Pancreas (tissue), 10 donors: ENCODE results near the gene CELF2. TPM values are rescaled to one million over a fixed set of nuclear protein-coding genes. Genes with fewer than 3 reads are reported as not detected.
"Not testable (repeated sequence)": the region's sequence is repeated elsewhere in the genome, so short reads cannot be mapped to it uniquely, and the experiment has no call there.

ENCODE experiments used
- ATAC-seq, 4 donors: fragments of 200-7000 bp; cut with Tn5 transposase; one replicate each; pipeline versions ENCODE4 v1.8.0 to v1.9.1; 2020; ENCODE audit warnings: mild to moderate bottlenecking in 4 of 4, moderate library complexity in 4 of 4
- DNase-seq, 6 donors: peaks; one replicate each; pipeline ENCODE4 v3.0.0-alpha.2; 2020
- FAIRE-seq: peaks from 2 replicates; lab custom pipeline; 2012; peaks lifted over from hg19 to GRCh38; lab: Jason Lieb, UNC
- H3K27ac ChIP-seq, 4 donors: fragments of 200-600 bp; sonication (generic); 1 replicate in 3 of 4; 2 replicates in 1 of 4; pipeline versions ENCODE4 v1.5.0 to v1.8.0; 2020
- H3K27me3 ChIP-seq, 4 donors: fragments of 200-600 bp; one replicate each; pipeline ENCODE4 v1.8.0; 2021
- H3K36me3 ChIP-seq, 3 donors: fragments of 200-600 bp; sonication (generic) in 1 of 3; one replicate each; pipeline versions ENCODE4 v1.5.0 to v1.8.0; 2020 to 2021
- H3K4me1 ChIP-seq, 3 donors: fragments of 200-600 bp; one replicate each; pipeline ENCODE4 v1.8.0; 2021
- H3K4me3 ChIP-seq, 4 donors: fragments of 200-600 bp; sonication (generic) in 2 of 4; one replicate each; pipeline versions ENCODE4 v1.5.0 to v1.8.0; 2020 to 2021
- H3K9me3 ChIP-seq, 4 donors: fragments of 200-600 bp; one replicate each; pipeline ENCODE4 v1.8.0; 2021
- CTCF ChIP-seq, 4 donors: fragments of 200-600 bp; sonication (generic) in 3 of 4; IDR thresholded peaks; one replicate each; pipeline versions ENCODE4 v1.5.0 to v1.8.0; 2021; ENCODE audit warnings: antibody characterized with exemption in 4 of 4
- WGBS, 2 donors: extraction: QIAGEN DNeasy Blood & Tissue Kit; methylation state at CpG; one replicate each; pipeline ENCODE4 v1.1.7; 2013; 5-methylcytosine and 5-hydroxymethylcytosine counted together
- intact Hi-C, 3 donors: fragments of 100-400 bp; cut with DNase I; formaldehyde crosslinking; loops; one replicate each; pipeline versions ENCODE4 v1.11.1 to v1.14.2; 2022
- polyA plus RNA-seq, 2 donors: library from polyadenylated mRNA; stranded (reverse); fragments of 200-250 nt; gene quantifications; one replicate each; pipeline ENCODE4 v1.2.3, GENCODE V29; 2013
- total RNA-seq, 6 donors: library from RNA; stranded (reverse); fragmentation: NEBNext Ultra II Directional in 4 of 6; extraction: Animal tissue kit (Norgen Biotek cat#: 25700) in 4 of 6; gene quantifications; one replicate each; pipeline versions ENCODE4 v1.2.1 to v1.2.4, GENCODE V29; 2021 to 2023
- donor health status: healthy with polysubstance abuse.
- donor health status: DM: no; HTN: no; CAD: no; lungs with moderate emphysema.
- donor health status: DM: no; HTN: no; CAD: no.
- donor health status: control.
- donor health status: control.
- donor health status: Bipolar disorder and iron deficiency.
- donor health status: DM: yes; HTN: yes; CAD: no.
- donor health status: DM: no; HTN: no; CAD: no.
- donor health status: DM: no; HTN: no; CAD: no.
- donor health status: DM: yes; HTN: yes; CAD: no.

The CELF2 gene
- total and polyA plus RNA-seq, 8 donors = 1.2 to 11.7 (median 2.2) TPM

- DNase-seq = no peak
- H3K27ac ChIP-seq = no peak overlapping the region
- 71 to 72% methylated on average over 7 of the region's 7 CpGs for WGBS, 2 donors
- intact Hi-C loops = no loop called here
- H3K36me3 ChIP-seq = no peaks in the 10 kb centered on the region
- H3K4me3 ChIP-seq = no peak overlapping the region
- ATAC-seq = no peak
- no peaks in the 10 kb centered on the region for H3K27me3 ChIP-seq
- H3K9me3 ChIP-seq = no peaks in the 10 kb centered on the region
- TF ChIP-seq CTCF (IDR thresholded peaks at IDR 0.05) = no peak
- no peak for FAIRE-seq
- H3K4me1 ChIP-seq = no peaks in the 10 kb centered on the region
Measured at GRCh38 chr10:11363497-11363896, 345.8 kb downstream of the CELF2 start.

DNA sequence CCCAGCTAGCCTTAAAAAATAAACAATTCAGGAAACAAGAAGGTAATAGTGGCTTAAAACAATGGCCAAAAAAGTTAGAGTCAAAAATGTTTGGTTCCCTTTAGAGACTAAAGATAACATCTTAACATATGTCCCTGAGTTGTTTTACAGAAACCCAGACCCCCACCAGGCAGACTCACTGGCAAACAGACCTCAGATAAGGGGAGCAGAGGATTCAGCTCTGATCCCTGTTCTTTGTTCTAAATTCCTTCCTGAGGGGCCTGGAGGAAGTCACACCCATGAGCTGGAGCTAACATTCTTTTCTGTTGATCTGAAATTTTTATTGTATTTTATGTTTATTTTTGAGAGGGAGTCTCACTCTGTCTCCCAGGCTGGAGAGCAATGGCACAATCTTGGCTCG lies 346.6 kb downstream of the CELF2 start:
- 87 to 92% methylated on average over 1 of the region's 1 CpG for WGBS, 2 donors
- Histone ChIP-seq H3K27me3 (no peaks in the 10 kb centered on the region), H3K36me3 (no peaks in the 10 kb centered on the region), H3K9me3 (no peaks in the 10 kb centered on the region), H3K4me3 (no peak overlapping the region), H3K4me1 (no peaks in the 10 kb centered on the region), H3K27ac (no peak overlapping the region)
- ATAC-seq (no peak), FAIRE-seq (no peak), DNase-seq (no peak)
- no peak for TF ChIP-seq CTCF (IDR thresholded peaks at IDR 0.05)
- intact Hi-C loops = no loop called here

GRCh38 chr10:11366889-11367288 lies 349.2 kb downstream of the CELF2 start:
- intact Hi-C loops, DNase-seq, ATAC-seq, H3K36me3 ChIP-seq, H3K4me3 ChIP-seq, H3K27ac ChIP-seq, H3K9me3 ChIP-seq, H3K4me1 ChIP-seq, FAIRE-seq, H3K27me3 ChIP-seq: not testable (repeated sequence)
- 59 to 66% methylated on average over 4 of the region's 4 CpGs for WGBS, 2 donors

DNA sequence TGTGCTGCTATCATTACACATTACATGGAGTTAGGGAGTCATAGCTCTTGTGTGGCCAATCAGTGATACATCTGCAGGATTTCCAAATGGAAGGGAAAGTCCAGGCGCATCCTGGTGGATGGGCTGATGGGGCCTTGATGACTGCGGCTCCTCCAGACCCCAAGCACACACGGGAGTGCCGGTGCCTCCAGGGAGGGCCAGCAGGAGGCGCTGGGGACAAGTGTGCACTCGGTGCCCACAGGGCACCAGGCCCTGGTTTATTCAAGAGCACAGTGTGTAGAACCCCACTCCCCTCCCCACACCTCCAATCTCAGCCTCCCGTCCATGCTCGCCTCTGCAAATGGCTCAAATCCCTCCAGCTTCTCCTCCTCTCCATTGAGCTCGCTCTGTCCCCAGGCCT lies 349.8 kb downstream of the CELF2 start:
- no peaks in the 10 kb centered on the region for H3K27me3 ChIP-seq
- ATAC-seq (no peak), FAIRE-seq (no peak), DNase-seq (no peak)
- no peaks in the 10 kb centered on the region for H3K9me3 ChIP-seq
- WGBS, 2 donors = 81 to 89% methylated on average over 9 of the region's 9 CpGs
- no peaks in the 10 kb centered on the region for H3K36me3 ChIP-seq
- intact Hi-C loops = no loop called here
- no peak overlapping the region for H3K27ac ChIP-seq
- TF ChIP-seq CTCF (IDR thresholded peaks at IDR 0.05) = no peak
- no peaks in the 10 kb centered on the region for H3K4me1 ChIP-seq
- H3K4me3 ChIP-seq = no peak overlapping the region

DNA sequence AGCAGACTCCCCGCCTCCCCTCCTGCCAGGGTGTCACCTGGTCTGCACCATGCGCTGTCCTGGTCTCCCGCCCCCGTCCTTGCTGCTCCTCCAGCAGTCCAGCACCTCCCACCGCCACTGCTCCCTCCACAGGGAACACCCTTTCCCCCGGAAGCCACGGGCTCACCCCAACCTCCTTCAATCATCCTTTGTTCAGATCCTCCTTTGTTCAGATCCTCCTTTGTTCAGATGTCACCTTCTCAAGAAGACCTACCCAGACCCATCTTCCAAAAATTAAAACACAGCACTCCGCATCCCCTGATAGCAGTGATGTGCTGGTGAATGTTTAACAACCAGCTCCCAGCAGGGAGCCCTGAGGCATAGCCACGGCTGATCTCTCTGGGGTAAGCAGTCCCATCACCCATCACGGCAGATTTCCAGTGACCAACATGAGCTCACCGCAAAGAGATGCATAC lies 356.1 kb downstream of the CELF2 start:
- Histone ChIP-seq H3K27me3 (no peaks in the 10 kb centered on the region), H3K4me3 (no peak overlapping the region), H3K36me3 (no peaks in the 10 kb centered on the region), H3K27ac (no peak overlapping the region), H3K9me3 (no peaks in the 10 kb centered on the region), H3K4me1 (no peaks in the 10 kb centered on the region)
- ATAC-seq = no peak
- TF ChIP-seq CTCF (IDR thresholded peaks at IDR 0.05) = no peak
- intact Hi-C loops = no loop called here
- 36 to 41% methylated on average over 11 of the region's 11 CpGs for WGBS, 2 donors
- DNase-seq = no peak
- FAIRE-seq = no peak
